ENCODE results near the gene ALAS1. TPM values are rescaled to one million over a fixed set of nuclear protein-coding genes. Genes with fewer than 3 reads are reported as not detected.
"Not testable (repeated sequence)": the region's sequence is repeated elsewhere in the genome, so short reads cannot be mapped to it uniquely, and the experiment has no call there.

ALAS1 gene
- polyA plus RNA-seq, 3 donors from 2014 or later: 18.0 to 37.0 (median 27.4) TPM

- H3K4me3 Mint-ChIP-seq: no peak overlapping the region
- no peaks in the 10 kb centered on the region for H3K9me3 Mint-ChIP-seq
- no peak for DNase-seq
- H3K27me3 Mint-ChIP-seq (ENCODE audit: low read depth in 3 of 3): peaks cover 0 to 4% (median 2%) of the 10 kb centered on the region in 3 donors
- peak overlapping the region in 2 of 6 donors; percentile 7 to 36 for H3K27ac Mint-ChIP-seq
- no peaks in the 10 kb centered on the region for H3K4me1 Mint-ChIP-seq
- H3K36me3 Mint-ChIP-seq: no peaks in the 10 kb centered on the region
Measured at GRCh38 chr3:52171514-52172261, 26.3 kb upstream of the ALAS1 start.

DNA sequence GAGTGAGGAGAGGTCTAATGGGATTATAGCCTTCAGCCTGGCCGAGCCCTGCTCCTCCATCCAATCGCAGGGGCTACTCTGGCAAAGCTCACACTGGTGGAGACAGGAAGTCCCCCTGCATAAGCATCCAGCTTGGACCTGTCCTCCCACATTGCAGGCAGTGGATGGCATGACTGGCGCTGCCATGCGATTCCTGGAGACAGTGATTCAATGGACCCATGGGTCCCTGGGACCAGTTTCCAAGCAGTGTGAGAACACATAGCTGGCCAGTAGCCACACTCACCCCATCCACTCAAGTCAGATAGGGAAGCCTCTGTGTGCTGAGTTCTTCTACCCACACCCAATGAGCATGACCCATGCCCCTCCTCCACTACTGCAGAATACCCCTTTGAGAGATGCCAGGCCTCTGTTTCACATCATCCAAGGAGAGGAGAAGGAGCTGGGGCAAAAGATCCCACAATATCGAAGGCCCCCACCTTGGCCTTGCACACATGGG is 25.6 kb upstream of the ALAS1 start:
- H3K4me1 Mint-ChIP-seq: no peaks in the 10 kb centered on the region
- no peak for DNase-seq
- peaks cover 0 to 4% (median 2%) of the 10 kb centered on the region in 3 donors for H3K27me3 Mint-ChIP-seq (ENCODE audit: low read depth in 3 of 3)
- no peaks in the 10 kb centered on the region for H3K36me3 Mint-ChIP-seq
- H3K27ac Mint-ChIP-seq: no peak overlapping the region
- no peaks in the 10 kb centered on the region for H3K9me3 Mint-ChIP-seq
- H3K4me3 Mint-ChIP-seq: no peak overlapping the region

DNA sequence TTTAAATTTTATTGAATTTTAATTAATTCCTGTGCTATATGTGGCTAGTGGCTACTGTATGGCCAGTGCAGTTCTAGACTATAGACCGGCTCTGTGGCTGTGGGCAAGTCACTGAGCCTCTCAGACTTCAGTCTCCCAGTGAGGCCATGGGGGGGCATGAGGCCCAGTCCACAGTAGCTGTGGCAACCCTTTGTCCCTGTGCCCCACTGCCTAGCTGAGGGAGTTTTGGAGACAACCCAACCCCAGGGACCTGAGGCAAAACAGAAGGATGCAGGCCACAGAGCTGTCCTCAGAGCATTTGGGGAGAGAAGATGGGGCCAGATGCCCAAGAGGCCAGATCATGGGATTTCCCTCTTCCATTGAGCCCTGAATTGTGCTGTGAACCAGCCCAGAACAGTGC is 24.9 kb upstream of the ALAS1 start:
- no peaks in the 10 kb centered on the region for H3K4me1 Mint-ChIP-seq
- H3K9me3 Mint-ChIP-seq: no peaks in the 10 kb centered on the region
- peaks cover 0 to 2% (median 2%) of the 10 kb centered on the region in 3 donors for H3K27me3 Mint-ChIP-seq (ENCODE audit: low read depth in 3 of 3)
- no peaks in the 10 kb centered on the region for H3K36me3 Mint-ChIP-seq
- DNase-seq: no peak
- H3K27ac Mint-ChIP-seq: no peak overlapping the region
- no peak overlapping the region for H3K4me3 Mint-ChIP-seq

- H3K27ac Mint-ChIP-seq: no peak overlapping the region
- H3K36me3 Mint-ChIP-seq: no peaks in the 10 kb centered on the region
- H3K9me3 Mint-ChIP-seq: no peaks in the 10 kb centered on the region
- H3K27me3 Mint-ChIP-seq (ENCODE audit: low read depth in 3 of 3): peaks cover 0 to 3% (median 2%) of the 10 kb centered on the region in 3 donors
- DNase-seq: no peak
- H3K4me1 Mint-ChIP-seq: no peaks in the 10 kb centered on the region
- no peak overlapping the region for H3K4me3 Mint-ChIP-seq
Measured at GRCh38 chr3:52174896-52175295, 23.1 kb upstream of the ALAS1 start.

- Mint-ChIP-seq H3K9me3 (no peaks in the 10 kb centered on the region), H3K36me3 (no peaks in the 10 kb centered on the region), H3K4me3 (no peak overlapping the region), H3K27ac (peak overlapping the region in 1 of 6 donors; percentile 53), H3K4me1 (peaks cover 1 to 2% of the 10 kb centered on the region in 2 donors), H3K27me3 (ENCODE audit: low read depth in 3 of 3) (peaks cover 0 to 3% (median 2%) of the 10 kb centered on the region in 3 donors)
- DNase-seq: no peak
Measured at GRCh38 chr3:52175416-52176179, 22.4 kb upstream of the ALAS1 start.

DNA sequence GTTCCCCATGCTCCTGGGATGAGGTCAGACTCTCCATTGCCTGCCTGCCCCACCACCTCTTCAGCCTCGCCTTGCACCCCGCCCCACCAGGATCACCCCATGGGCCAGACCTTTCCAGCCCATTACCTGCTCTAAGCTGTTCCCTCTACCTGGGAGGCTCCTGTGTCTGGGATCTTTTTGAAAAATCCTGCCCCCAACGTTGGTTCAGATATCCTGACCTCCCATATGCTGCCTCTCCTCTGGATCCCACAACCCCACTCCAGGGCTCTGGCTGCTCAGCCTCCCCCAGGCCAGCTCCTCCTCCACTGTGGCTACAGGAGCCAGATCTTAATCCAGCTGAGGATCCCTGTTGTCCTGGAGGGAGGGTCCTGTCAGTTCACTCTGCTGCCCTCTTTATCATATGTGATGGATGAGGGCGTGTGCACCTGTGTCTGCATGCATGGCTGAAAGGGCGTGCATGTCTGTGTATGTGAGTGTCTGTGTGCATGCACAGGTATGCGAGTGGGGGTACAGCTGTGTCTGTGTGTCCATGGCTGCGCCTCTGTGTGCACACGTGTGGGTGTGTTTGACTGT is 21.7 kb upstream of the ALAS1 start:
- peak overlapping the region in 1 of 6 donors; percentile 62 for H3K27ac Mint-ChIP-seq
- H3K4me1 Mint-ChIP-seq: peaks cover 4 to 8% of the 10 kb centered on the region in 2 donors

DNA sequence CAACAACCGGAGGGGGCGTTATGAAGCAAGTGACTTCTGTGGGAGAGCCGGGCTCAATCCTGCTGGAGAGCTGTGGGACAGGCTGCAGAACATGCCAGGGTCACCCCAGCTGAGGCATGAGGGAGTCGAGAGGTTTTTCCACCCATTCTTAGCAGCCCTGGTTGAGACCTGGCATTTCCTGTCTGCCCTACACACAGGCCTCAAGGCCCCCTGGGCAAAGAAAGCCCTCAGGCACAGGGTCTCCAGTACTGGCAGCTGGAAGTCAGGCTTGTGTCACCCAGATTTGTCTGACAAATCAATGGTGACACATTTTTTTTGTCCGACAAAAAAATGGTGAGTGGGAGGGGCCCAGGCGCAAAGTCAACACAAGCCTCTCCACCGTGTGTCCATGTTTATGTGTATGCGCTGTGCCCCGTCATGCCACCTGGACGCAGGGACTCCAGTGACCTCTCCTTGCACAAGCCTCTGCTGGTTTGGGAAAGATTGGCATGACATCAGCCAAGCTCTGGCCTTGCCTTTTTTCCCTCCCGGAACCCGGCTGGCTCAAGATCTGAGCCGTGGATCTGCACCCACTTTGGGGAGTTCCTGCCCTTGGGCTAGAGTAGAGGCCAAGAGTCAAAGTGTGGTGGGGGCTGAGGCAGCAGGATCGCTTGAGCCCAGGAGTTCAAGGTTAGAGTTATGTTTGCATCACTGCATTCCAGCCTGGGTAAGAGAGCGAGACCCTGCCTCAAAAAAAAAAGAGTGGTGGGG is 20.8 kb upstream of the ALAS1 start:
- Mint-ChIP-seq H3K4me1 (peaks cover 13 to 17% of the 10 kb centered on the region in 2 donors), H3K9me3 (no peaks in the 10 kb centered on the region), H3K27me3 (ENCODE audit: low read depth in 3 of 3) (peaks cover 0 to 3% (median 2%) of the 10 kb centered on the region in 3 donors), H3K4me3 (no peak overlapping the region), H3K36me3 (no peaks in the 10 kb centered on the region), H3K27ac (no peak overlapping the region)
- no peak for DNase-seq

More for the DNA sequence above, 21.7 kb upstream of the ALAS1 start:
- H3K27me3 Mint-ChIP-seq (ENCODE audit: low read depth in 3 of 3): peaks cover 0 to 3% (median 2%) of the 10 kb centered on the region in 3 donors
- H3K36me3 Mint-ChIP-seq: no peaks in the 10 kb centered on the region
- no peak for DNase-seq
- no peak overlapping the region for H3K4me3 Mint-ChIP-seq
- H3K9me3 Mint-ChIP-seq: no peaks in the 10 kb centered on the region

DNA sequence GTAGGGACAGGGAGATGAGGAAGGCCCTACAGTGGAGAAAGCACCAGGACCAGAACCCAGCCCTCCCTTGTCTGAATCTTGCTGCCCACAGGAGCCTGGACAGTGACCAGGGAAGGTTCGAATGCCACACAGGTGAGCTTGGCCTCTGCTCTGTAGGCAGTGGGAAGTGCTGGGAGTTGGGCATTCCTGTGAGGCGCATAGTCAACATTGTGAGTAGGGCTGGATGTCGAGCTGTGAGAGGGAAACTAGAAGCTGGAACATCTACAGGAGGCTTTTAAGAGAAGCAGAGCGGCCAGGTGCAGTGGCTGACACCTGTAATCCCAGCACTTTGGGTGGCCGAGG is 20.3 kb upstream of the ALAS1 start:
- Mint-ChIP-seq H3K9me3 (no peaks in the 10 kb centered on the region), H3K4me1 (peaks cover 18 to 22% of the 10 kb centered on the region in 2 donors), H3K27ac (no peak overlapping the region), H3K27me3 (ENCODE audit: low read depth in 3 of 3) (peaks cover 0 to 3% (median 2%) of the 10 kb centered on the region in 3 donors), H3K36me3 (no peaks in the 10 kb centered on the region), H3K4me3 (no peak overlapping the region)
- no peak for DNase-seq

DNA sequence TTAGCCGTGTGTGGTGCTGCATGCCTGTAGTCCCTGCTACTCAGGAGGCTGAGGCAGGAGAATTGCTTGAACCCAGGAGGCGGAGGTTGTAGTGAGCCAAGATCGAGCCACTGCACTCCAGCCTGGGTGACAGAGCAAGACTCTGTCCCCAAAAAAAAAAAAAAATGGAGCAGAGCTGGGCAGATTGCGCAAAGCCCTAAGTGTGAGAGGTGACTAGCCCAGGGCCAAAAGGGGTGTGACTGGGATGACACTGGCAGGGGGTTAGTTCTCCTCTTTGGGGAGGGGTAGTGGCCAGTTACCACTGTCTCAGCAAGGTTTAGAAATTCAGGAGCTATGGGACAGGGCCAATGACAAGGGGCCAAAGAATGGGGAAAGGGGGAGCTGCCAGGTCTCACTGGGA is 19.8 kb upstream of the ALAS1 start:
- not testable (repeated sequence) for H3K9me3 Mint-ChIP-seq; H3K27ac Mint-ChIP-seq; H3K4me3 Mint-ChIP-seq; DNase-seq; H3K36me3 Mint-ChIP-seq; H3K27me3 Mint-ChIP-seq (ENCODE audit: low read depth in 3 of 3)
- H3K4me1 Mint-ChIP-seq: peaks cover 23 to 27% of the 10 kb centered on the region in 2 donors

DNA sequence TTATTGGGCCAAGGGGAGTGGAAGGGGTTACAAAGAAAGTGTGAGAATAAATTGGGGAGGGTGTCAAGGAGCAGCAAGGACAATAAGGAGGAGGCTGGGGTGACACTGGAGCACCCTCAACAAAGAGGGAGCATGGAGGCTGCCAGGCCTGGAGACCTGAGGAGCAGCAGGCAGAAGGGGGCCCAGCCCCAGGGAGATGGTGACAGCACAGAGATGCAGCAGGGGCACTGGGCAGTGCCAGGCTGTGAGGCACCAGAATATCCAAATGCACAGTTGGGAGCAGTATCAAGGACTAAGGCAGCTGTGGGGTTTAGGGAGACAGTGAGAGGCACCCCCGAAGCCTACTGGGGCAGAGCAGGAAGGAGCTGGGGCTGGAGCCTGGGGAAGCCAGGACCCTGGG is 19.4 kb upstream of the ALAS1 start:
- no peaks in the 10 kb centered on the region for H3K9me3 Mint-ChIP-seq
- DNase-seq: no peak
- no peaks in the 10 kb centered on the region for H3K36me3 Mint-ChIP-seq
- H3K4me3 Mint-ChIP-seq: no peak overlapping the region
- no peak overlapping the region for H3K27ac Mint-ChIP-seq
- H3K4me1 Mint-ChIP-seq: peaks cover 27 to 31% of the 10 kb centered on the region in 2 donors
- peaks cover 0 to 2% (median 2%) of the 10 kb centered on the region in 3 donors for H3K27me3 Mint-ChIP-seq (ENCODE audit: low read depth in 3 of 3)

DNA sequence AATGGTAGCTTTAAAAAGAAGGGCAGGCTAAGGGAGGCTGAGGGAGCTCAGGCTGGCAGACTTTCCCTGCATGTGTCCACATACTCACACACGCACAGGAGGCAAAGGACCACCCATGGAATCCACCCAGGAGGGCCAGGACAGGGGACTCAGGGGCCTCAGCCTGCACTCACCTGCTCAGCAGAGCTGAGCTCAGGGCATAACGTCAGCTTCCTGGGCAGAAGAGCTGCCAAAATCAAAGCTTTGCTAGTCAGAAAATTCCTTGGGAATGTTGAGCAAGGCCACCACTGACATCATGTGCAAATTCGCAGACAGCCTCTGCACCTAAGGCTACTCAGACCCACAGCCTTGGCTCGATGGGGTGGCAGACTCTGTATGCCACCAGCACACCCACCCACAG is 16.4 kb upstream of the ALAS1 start:
- peaks cover 29 to 34% of the 10 kb centered on the region in 2 donors for H3K4me1 Mint-ChIP-seq
- H3K36me3 Mint-ChIP-seq: no peaks in the 10 kb centered on the region
- H3K27ac Mint-ChIP-seq: peak overlapping the region in 5 of 6 donors; percentile 41 to 87 (median 62)
- peak overlapping the region in 2 of 5 donors; percentile 12 to 51 for H3K4me3 Mint-ChIP-seq
- H3K9me3 Mint-ChIP-seq: no peaks in the 10 kb centered on the region
- peaks cover 0 to 2% (median 0%) of the 10 kb centered on the region in 3 donors for H3K27me3 Mint-ChIP-seq (ENCODE audit: low read depth in 3 of 3)
- DNase-seq: no peak

- no peaks in the 10 kb centered on the region for H3K9me3 Mint-ChIP-seq
- peaks cover 29 to 34% of the 10 kb centered on the region in 2 donors for H3K4me1 Mint-ChIP-seq
- H3K36me3 Mint-ChIP-seq: no peaks in the 10 kb centered on the region
- peak overlapping the region; percentile 38 to 87 (median 54) for H3K27ac Mint-ChIP-seq
- peak; percentile 21 to 47 (median 37) for DNase-seq
- peaks cover 0 to 2% (median 0%) of the 10 kb centered on the region in 3 donors for H3K27me3 Mint-ChIP-seq (ENCODE audit: low read depth in 3 of 3)
- H3K4me3 Mint-ChIP-seq: peak overlapping the region; percentile 11 to 66 (median 62)
Measured at GRCh38 chr3:52182196-52182595, 15.8 kb upstream of the ALAS1 start.

DNA sequence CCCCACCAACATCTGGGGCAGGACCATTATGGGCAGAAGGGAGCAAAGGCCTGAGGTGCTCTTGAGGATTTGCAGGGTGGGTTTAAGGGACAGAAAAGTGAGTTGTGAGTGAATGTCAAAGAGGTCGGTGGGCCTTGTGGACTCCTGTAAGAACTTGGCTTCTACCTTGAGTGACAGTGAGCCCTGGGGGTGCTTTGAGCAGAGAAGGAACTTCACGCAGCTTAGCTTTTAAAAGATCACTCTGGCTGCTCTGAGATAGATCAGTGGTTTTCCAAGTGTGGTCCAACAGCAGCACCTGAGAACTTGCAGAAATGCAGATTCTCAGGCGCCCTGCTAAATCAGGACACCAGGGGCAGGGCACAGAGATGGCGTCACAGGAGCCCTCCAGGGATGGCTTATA is 15.3 kb upstream of the ALAS1 start:
- no peaks in the 10 kb centered on the region for H3K9me3 Mint-ChIP-seq
- H3K4me3 Mint-ChIP-seq: peak overlapping the region; percentile 11 to 66 (median 62)
- peaks cover 29 to 34% of the 10 kb centered on the region in 2 donors for H3K4me1 Mint-ChIP-seq
- H3K36me3 Mint-ChIP-seq: no peaks in the 10 kb centered on the region
- peaks cover 0 to 2% (median 2%) of the 10 kb centered on the region in 3 donors for H3K27me3 Mint-ChIP-seq (ENCODE audit: low read depth in 3 of 3)
- H3K27ac Mint-ChIP-seq: peak overlapping the region; percentile 38 to 87 (median 54)
- no peak for DNase-seq
